Islet precursor cell (in vitro differentiated cells): ENCODE measurements around the gene IL1RAPL2.
A peak's percentile ranks its signal among the peaks of the same experiment; 100 is the strongest.

Experiments
- DNase-seq: peaks from one replicate; pipeline ENCODE4 v3.0.0-alpha.2; 2018

Gene IL1RAPL2

DNA sequence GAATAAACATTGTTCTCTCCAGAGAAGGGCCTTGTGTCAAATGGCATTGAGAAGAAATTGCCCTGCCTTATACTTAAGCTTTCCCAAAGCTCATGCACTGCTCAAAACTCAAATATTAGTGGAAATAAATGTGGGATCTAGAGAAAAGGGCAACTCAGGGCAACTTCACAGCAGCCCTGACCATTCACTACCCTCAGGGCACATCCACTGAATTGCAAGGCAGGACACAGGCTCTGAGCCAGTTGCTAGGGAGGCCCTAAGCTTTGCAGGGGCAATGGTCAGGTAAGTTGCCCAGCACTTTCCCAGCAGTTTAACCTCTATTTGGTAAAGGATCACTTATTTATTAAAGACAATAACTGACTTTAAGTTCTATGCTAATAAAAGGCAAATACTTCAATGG lies 909.8 kb downstream of the IL1RAPL2 start:
- DNase-seq = peak; percentile 73

GRCh38 chrX:105477351-105477750 lies 911.4 kb downstream of the IL1RAPL2 start:
- DNase-seq = no peak

- no peak for DNase-seq
Observed at GRCh38 chrX:105480646-105481310, 914.8 kb downstream of the IL1RAPL2 start.

- no peak for DNase-seq
Observed at GRCh38 chrX:105483011-105483410, 917.0 kb downstream of the IL1RAPL2 start.

DNA sequence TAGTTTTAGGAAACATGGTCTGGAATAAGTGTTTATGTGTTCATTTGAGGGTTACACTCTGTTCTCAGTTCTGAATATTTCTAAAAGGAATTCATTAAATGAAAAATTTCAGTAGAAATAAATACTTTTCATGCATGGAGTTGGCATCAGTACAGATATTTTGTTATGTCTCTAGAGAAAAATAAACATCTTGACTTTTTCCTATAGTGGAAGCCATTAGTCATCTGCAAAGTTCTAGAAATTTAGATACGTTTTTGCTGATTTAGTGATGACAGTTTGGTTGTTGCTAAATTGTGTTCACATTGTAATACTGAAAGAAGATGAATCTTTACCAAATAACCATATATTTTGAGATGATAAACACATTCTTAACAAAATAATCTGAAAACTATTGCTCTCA lies 922.7 kb downstream of the IL1RAPL2 start:
- DNase-seq = no peak

GRCh38 chrX:105495376-105495775 lies 929.4 kb downstream of the IL1RAPL2 start:
- no peak for DNase-seq

GRCh38 chrX:105502336-105502735 lies 936.3 kb downstream of the IL1RAPL2 start:
- no peak for DNase-seq

DNA sequence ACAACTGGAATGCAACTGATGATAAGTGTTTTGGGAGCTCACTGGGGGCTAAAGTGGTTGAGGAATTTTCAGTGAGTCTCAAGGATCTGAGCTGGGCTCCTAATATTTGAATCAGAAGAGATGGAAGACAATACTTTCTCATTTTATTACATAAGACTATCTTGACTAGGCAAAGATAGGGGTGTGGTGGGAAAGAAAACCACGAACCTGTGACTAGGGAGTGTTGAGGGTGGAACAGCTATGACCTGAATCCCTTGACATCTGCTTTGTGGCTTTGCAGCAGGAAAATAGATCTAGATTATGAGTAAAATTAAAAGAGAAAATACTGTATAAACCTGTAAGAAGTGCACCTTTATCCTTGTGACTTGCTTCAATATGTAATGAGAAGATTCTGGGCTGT lies 949.6 kb downstream of the IL1RAPL2 start:
- DNase-seq = no peak

GRCh38 chrX:105526431-105526830 lies 960.4 kb downstream of the IL1RAPL2 start:
- no peak for DNase-seq

DNA sequence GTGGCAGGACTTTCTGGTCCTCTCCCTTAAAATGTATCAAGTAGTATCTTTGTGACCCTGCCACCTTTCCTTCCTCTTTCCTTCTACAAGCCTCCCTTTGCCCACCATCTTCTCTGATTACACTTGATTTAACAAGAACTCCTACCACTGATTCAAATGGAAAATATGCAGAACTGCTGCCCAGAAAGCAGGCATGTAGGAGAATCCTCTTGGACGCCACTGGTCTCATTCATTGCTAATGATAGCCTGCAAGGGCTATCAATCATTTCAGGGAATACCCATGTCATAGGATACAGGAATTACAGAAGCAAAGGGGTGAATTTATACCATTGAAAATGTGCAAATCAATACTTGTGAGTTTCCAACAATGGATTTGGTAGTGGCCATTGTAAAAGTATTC lies 961.8 kb downstream of the IL1RAPL2 start:
- DNase-seq = no peak

- no peak for DNase-seq
Observed at GRCh38 chrX:105533951-105534350, 968.0 kb downstream of the IL1RAPL2 start.

- no peak for DNase-seq
Observed at GRCh38 chrX:105543283-105543682, 977.3 kb downstream of the IL1RAPL2 start.

GRCh38 chrX:105550043-105550663 lies 984.2 kb downstream of the IL1RAPL2 start:
- DNase-seq = no peak

DNA sequence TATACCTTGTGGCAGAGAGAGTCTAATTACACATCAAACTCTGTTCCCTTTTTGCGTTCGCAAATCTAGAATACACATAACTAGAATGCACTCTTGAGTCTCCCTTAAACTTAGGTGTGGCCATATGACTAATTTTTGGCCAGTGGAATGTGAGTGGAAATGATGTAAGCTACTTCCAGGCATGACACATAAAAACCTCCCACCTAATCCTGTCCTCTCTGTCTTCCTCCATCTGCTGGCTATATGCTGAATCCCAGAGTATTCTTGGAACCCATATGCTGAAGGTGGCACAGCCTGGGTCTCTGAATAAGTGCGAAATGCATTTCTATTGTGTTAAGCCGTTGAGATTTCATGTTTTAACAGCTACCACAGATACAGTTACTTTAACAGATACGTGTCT lies 986.4 kb downstream of the IL1RAPL2 start:
- DNase-seq = no peak

DNA sequence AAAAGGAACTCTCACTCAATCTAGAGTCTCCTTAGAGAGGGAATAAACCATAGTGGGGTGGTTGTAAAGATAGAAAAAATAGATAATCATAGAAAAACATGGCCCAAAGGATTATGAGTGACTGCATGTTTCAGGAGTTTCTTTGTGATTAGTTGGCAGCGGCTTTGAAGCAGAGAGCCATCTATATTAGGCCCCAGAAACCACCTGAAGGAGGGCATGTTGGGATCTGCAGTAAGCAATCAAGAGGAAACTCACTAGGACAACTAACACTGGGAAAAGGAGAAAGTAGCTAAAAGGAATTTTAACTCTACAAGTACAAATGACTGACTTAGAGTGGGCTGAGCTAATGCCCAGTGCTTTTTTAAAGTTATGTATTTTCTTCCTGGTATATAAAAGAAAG lies 987.1 kb downstream of the IL1RAPL2 start:
- DNase-seq = no peak

- peak; percentile 61 for DNase-seq
Observed at GRCh38 chrX:105564501-105564900, 998.5 kb downstream of the IL1RAPL2 start.

- DNase-seq = no peak
Observed at GRCh38 chrX:105565856-105566255, 999.9 kb downstream of the IL1RAPL2 start.

- DNase-seq = no peak
Observed at GRCh38 chrX:105567082-105567481, 1001.1 kb downstream of the IL1RAPL2 start.

GRCh38 chrX:105608745-105609144 lies 1042.7 kb downstream of the IL1RAPL2 start:
- DNase-seq = no peak

DNA sequence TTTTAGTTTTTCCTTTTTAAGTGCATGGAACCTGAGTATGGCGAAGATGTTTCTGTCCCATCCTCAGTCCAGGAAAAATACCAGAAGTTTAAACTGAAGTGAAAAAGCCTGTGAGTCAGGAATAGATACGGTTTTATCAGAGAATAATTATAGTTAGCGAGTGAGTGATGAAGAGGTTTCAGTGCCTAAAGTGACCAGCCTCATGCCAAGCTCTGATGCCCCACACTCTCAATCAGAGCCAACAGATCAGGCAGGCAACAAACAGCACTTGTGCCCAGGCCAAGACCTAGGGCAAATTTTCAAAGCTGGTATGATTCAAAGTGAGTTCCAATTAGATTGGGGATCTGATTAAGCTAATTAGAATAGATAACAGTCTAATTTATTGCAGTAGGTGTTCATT lies 1043.5 kb downstream of the IL1RAPL2 start:
- DNase-seq = no peak

- no peak for DNase-seq
Observed at GRCh38 chrX:105610411-105610810, 1044.4 kb downstream of the IL1RAPL2 start.

GRCh38 chrX:105618393-105619101 lies 1052.5 kb downstream of the IL1RAPL2 start:
- DNase-seq = no peak

DNA sequence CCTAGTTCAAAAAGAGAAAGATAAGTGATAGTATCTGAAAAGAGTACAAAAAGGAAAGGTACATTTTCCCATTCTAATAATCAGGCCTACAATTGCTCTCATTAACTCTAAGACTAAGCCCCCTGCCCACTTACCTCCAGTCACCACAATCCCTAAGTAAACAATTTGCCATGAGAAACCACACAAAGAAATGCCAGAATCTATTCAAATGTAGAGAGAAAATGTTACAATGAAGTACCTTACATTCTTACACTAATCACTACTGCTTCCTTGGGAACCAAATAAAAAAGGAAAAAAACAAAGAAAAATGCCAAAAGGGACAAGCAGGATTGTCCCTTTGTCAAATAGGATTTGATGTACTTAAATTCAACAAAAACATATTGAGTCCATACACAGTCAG lies 1068.2 kb downstream of the IL1RAPL2 start:
- no peak for DNase-seq

DNA sequence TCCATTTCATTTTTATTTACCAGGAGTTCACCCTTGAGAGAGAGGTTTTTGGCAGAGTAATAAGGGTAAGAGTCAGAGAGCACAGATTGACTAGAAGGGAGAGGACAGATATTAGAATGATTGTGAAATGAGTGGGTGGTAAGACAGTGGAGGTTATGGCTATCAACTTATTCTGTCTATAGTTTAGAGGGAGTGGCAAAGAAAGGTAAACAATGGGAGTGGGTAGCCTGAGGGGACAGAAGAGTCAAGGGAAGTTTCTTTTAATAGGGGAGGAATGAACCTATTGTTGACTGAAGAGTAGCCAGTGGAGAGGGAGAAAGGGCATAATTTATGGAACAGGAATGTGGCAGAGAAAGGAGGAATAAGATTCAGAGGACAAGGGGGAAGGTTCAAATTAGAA lies 1069.8 kb downstream of the IL1RAPL2 start:
- no peak for DNase-seq
